Liver (tissue), 3 donors: ENCODE measurements around the gene MAPK1.

ENCODE experiments used
- ATF3 ChIP-seq: IDR thresholded peaks from 2 replicates; pipeline ENCODE4 v1.6.1; 2016; ENCODE audit warnings: antibody characterized with exemption
- CTCF ChIP-seq: fragments of 150-350 bp; IDR thresholded peaks from 2 replicates; pipeline ENCODE4 v1.5.1; 2017; ENCODE audit warnings: improper control_type of control experiment, low read depth, low read length; ENCODE audit not compliant: missing input control
- EGR1 ChIP-seq, 2 donors: IDR thresholded peaks; 2 replicates each; pipeline ENCODE4 v1.6.1; 2016 to 2018; ENCODE audit warnings: antibody characterized with exemption in 2 of 2, low read depth in 2 of 2
- FOXA1 ChIP-seq: IDR thresholded peaks from 2 replicates; pipeline ENCODE4 v1.6.1; 2016; ENCODE audit warnings: antibody characterized with exemption
- GABPA ChIP-seq, 2 donors: IDR thresholded peaks in 1 of 2; conservative IDR thresholded peaks in 1 of 2; 2 replicates each; pipeline ENCODE4 v1.6.1; 2016; ENCODE audit warnings: antibody characterized with exemption in 2 of 2, mild to moderate bottlenecking in 1 of 2, moderate library complexity in 1 of 2
- JUND ChIP-seq, 2 donors: IDR thresholded peaks; 2 replicates each; pipeline ENCODE4 v1.6.1; 2016; ENCODE audit warnings: antibody characterized with exemption in 2 of 2
- MAX ChIP-seq: IDR thresholded peaks from 2 replicates; pipeline ENCODE4 v1.6.1; 2016; ENCODE audit warnings: antibody characterized with exemption
- RAD21 ChIP-seq, 2 donors: IDR thresholded peaks; 2 replicates each; pipeline ENCODE4 v1.6.1; 2016; ENCODE audit warnings: antibody characterized with exemption in 2 of 2, mild to moderate bottlenecking in 2 of 2
- REST ChIP-seq: IDR thresholded peaks from 2 replicates; pipeline ENCODE4 v1.6.1; 2016; ENCODE audit warnings: antibody characterized with exemption, mild to moderate bottlenecking
- RXRA ChIP-seq, 2 donors: IDR thresholded peaks; 2 replicates each; pipeline ENCODE4 v1.6.1; 2017 to 2018; ENCODE audit warnings: antibody characterized with exemption in 2 of 2, mild to moderate bottlenecking in 1 of 2
- SP1 ChIP-seq: IDR thresholded peaks from 2 replicates; pipeline ENCODE4 v1.6.1; 2018; ENCODE audit warnings: antibody characterized with exemption, mild to moderate bottlenecking
- TAF1 ChIP-seq: conservative IDR thresholded peaks from 2 replicates; pipeline ENCODE4 v1.6.1; 2016; ENCODE audit warnings: antibody characterized with exemption, mild to moderate bottlenecking
- YY1 ChIP-seq: IDR thresholded peaks from 2 replicates; pipeline ENCODE4 v1.6.1; 2016; ENCODE audit warnings: antibody characterized with exemption, mild to moderate bottlenecking
- ZBTB33 ChIP-seq: IDR thresholded peaks from 2 replicates; pipeline ENCODE4 v1.6.1; 2016; ENCODE audit warnings: antibody characterized with exemption
- donor health status: healthy.
- donor health status: healthy.

GRCh38 chr22:21771631-21771976 is 95.8 kb downstream of the MAPK1 start:
- no peak for TF ChIP-seq REST
- TF ChIP-seq GABPA (IDR thresholded peaks at IDR 0.05 in 1 of 2, conservative IDR thresholded peaks at IDR 0.05 in 1 of 2) = no peak
- TF ChIP-seq CTCF = no peak
- TF ChIP-seq ATF3 = no peak
- TF ChIP-seq FOXA1 = no peak
- no peak for TF ChIP-seq RAD21 (IDR thresholded peaks at IDR 0.05)
- no peak for TF ChIP-seq ZBTB33
- TF ChIP-seq MAX = no peak
- no peak for TF ChIP-seq SP1
- TF ChIP-seq YY1 = no peak
- no peak for TF ChIP-seq JUND (IDR thresholded peaks at IDR 0.05)
- TF ChIP-seq TAF1 = no peak
- TF ChIP-seq EGR1 (IDR thresholded peaks at IDR 0.05; ENCODE audit: low read depth in 2 of 2) = no peak
- no peak for TF ChIP-seq RXRA (IDR thresholded peaks at IDR 0.05)
